Kidney epithelial cell (primary cell): ENCODE results near the gene SERTAD2. TPM values are rescaled to one million over a fixed set of nuclear protein-coding genes. Genes with fewer than 3 reads are reported as not detected.

ENCODE experiments used
- DNase-seq: peaks from one replicate; pipeline ENCODE4 v3.0.0-alpha.2; 2010; ENCODE audit warnings: low read depth
- H3K27me3 ChIP-seq: 2 replicates; pipeline ENCODE4 v1.6.0; 2011; ENCODE audit warnings: low read length; ENCODE audit not compliant: control insufficient read depth, insufficient read depth
- H3K36me3 ChIP-seq: 2 replicates; pipeline ENCODE4 v1.5.1; 2011; ENCODE audit warnings: low read length; ENCODE audit not compliant: control insufficient read depth, insufficient read depth
- H3K4me3 ChIP-seq: 2 replicates; pipeline ENCODE4 v1.5.1; 2011; ENCODE audit warnings: low read depth, mild to moderate bottlenecking, control low read depth, low read length
- total RNA-seq: library from RNA; depleted of rRNA; stranded (reverse); fragments of >200 nt; gene quantifications from 2 replicates; pipeline ENCODE4 v1.2.3, GENCODE V29; 2015
- TF ChIP-seq, protein P1 (sequence below): IDR thresholded peaks from 2 replicates; pipeline ENCODE4 v1.5.1; 2011; ENCODE audit warnings: mild to moderate bottlenecking, moderate library complexity, low read length, control low read depth, inconsistent platforms; ENCODE audit not compliant: insufficient read depth, poor library complexity, severe bottlenecking

SERTAD2 gene
- total RNA-seq, 1 donor from 2014 or later = 13.2 TPM

DNA sequence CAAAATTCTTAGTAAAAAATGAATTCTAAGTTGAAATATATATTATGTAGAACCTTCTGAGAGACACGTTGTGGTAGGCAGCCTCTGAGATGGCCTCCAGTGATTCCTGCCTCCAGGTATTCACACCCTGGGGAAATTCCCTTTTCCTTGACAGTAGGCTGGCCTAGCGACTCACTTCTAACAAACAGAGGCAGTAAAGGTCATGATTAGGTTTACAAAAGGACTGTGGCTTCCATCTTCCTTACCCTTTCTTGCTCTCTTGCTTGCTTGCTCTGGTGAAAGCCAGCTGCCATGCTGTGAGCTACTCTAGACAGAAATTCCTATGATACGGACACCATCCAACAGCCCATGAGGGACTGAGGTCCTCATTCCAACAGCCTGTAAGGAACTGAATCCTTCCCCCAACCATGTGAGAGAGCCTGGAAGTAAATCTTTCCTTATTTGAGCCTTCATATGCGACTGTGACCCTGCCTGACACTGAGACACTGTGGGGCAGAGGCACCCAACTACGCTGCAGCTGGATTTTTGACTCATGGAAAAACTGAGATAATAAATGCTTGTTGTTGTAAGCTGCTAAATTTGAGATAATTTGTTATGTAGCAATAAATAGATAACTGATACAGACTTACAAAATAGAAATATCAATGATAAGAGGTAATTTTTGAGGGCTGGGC lies 32.7 kb upstream of the SERTAD2 start:
- H3K36me3 ChIP-seq = no peaks in the 10 kb centered on the region
- DNase-seq = no peak
- H3K27me3 ChIP-seq = no peaks in the 10 kb centered on the region
- no peak overlapping the region for H3K4me3 ChIP-seq
- TF ChIP-seq, protein P1, sequence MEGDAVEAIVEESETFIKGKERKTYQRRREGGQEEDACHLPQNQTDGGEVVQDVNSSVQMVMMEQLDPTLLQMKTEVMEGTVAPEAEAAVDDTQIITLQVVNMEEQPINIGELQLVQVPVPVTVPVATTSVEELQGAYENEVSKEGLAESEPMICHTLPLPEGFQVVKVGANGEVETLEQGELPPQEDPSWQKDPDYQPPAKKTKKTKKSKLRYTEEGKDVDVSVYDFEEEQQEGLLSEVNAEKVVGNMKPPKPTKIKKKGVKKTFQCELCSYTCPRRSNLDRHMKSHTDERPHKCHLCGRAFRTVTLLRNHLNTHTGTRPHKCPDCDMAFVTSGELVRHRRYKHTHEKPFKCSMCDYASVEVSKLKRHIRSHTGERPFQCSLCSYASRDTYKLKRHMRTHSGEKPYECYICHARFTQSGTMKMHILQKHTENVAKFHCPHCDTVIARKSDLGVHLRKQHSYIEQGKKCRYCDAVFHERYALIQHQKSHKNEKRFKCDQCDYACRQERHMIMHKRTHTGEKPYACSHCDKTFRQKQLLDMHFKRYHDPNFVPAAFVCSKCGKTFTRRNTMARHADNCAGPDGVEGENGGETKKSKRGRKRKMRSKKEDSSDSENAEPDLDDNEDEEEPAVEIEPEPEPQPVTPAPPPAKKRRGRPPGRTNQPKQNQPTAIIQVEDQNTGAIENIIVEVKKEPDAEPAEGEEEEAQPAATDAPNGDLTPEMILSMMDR = no peak

- Histone ChIP-seq H3K4me3 (no peak overlapping the region), H3K27me3 (no peaks in the 10 kb centered on the region), H3K36me3 (no peaks in the 10 kb centered on the region)
- DNase-seq = no peak
- TF ChIP-seq, protein P1 = no peak
These were observed 31.7 kb upstream of the SERTAD2 start for GRCh38 chr2:64685430-64685829.

- TF ChIP-seq, protein P1 = no peak
- no peak for DNase-seq
- H3K36me3 ChIP-seq = no peaks in the 10 kb centered on the region
- no peaks in the 10 kb centered on the region for H3K27me3 ChIP-seq
- no peak overlapping the region for H3K4me3 ChIP-seq
These were observed 30.2 kb upstream of the SERTAD2 start for GRCh38 chr2:64683771-64684510.

- TF ChIP-seq, protein P1 = no peak
- H3K27me3 ChIP-seq = no peaks in the 10 kb centered on the region
- no peak for DNase-seq
These were observed 27.8 kb upstream of the SERTAD2 start for GRCh38 chr2:64681479-64681967.

GRCh38 chr2:64679673-64680425 lies 26.1 kb upstream of the SERTAD2 start:
- no peaks in the 10 kb centered on the region for H3K36me3 ChIP-seq
- no peak overlapping the region for H3K4me3 ChIP-seq
- TF ChIP-seq, protein P1 = no peak
- no peaks in the 10 kb centered on the region for H3K27me3 ChIP-seq
- DNase-seq = no peak

More at GRCh38 chr2:64681479-64681967, 27.8 kb upstream of the SERTAD2 start:
- Histone ChIP-seq H3K4me3 (no peak overlapping the region), H3K36me3 (no peaks in the 10 kb centered on the region)
